WTC11 (cell line): ENCODE measurements around the gene ITGA1. TPM values are rescaled to one million over a fixed set of nuclear protein-coding genes. Genes with fewer than 3 reads are reported as not detected.
"Not testable (repeated sequence)": the region's sequence is repeated elsewhere in the genome, so short reads cannot be mapped to it uniquely, and the experiment has no call there.

ENCODE experiments used
- ATAC-seq: fragments of 200-7000 bp; cut with Tn5 transposase; 2 replicates; pipeline ENCODE4 v1.10.0; 2021; ENCODE audit warnings: mild to moderate bottlenecking, moderate library complexity
- CTCF ChIA-PET: fragments of 300-600 bp; sonication (Branson Sonifier 250); formaldehyde crosslinking; loops from one replicate; lab custom pipeline; 2021; ENCODE audit warnings: antibody characterized with exemption; lab: Charles Lee
- POLR2A ChIA-PET: fragments of 350-600 bp; sonication (Branson Sonifier 250); formaldehyde crosslinking; loops from one replicate; lab custom pipeline; 2021; ENCODE audit warnings: antibody characterized with exemption; lab: Charles Lee
- DNase-seq: peaks from one replicate; pipeline ENCODE4 v3.0.0; 2021; ENCODE audit warnings: low spot score
- H3K27ac Mint-ChIP-seq: 2 replicates; pipeline ENCODE4 v1.8.0; 2021; ENCODE audit warnings: mixed read lengths
- H3K27me3 Mint-ChIP-seq: 2 replicates; pipeline ENCODE4 v1.8.0; 2021; ENCODE audit warnings: low read depth, mild to moderate bottlenecking, moderate library complexity, mixed read lengths
- H3K36me3 Mint-ChIP-seq: 2 replicates; pipeline ENCODE4 v1.8.0; 2021; ENCODE audit warnings: mixed read lengths
- H3K4me1 Mint-ChIP-seq: 2 replicates; pipeline ENCODE4 v1.8.0; 2022; ENCODE audit warnings: mixed read lengths
- H3K4me3 Mint-ChIP-seq: 2 replicates; pipeline ENCODE4 v1.8.0; 2021; ENCODE audit warnings: mild to moderate bottlenecking, moderate library complexity, mixed read lengths
- H3K9me3 Mint-ChIP-seq: 2 replicates; pipeline ENCODE4 v1.8.0; 2021; ENCODE audit warnings: mixed read lengths
- CBFB ChIP-seq: sonication (generic); formaldehyde crosslinking; IDR thresholded peaks from 2 replicates; pipeline ENCODE4 v1.8.1; 2022; ENCODE audit warnings: mild to moderate bottlenecking, low read depth, missing genetic modification reagents
- CREM ChIP-seq: sonication (generic); formaldehyde crosslinking; IDR thresholded peaks from 2 replicates; pipeline ENCODE4 v1.8.1; 2022; ENCODE audit warnings: mild to moderate bottlenecking, missing genetic modification reagents, moderate library complexity
- E2F1 ChIP-seq: sonication (generic); formaldehyde crosslinking; IDR thresholded peaks from 2 replicates; pipeline ENCODE4 v1.8.0; 2022; ENCODE audit warnings: mild to moderate bottlenecking, missing genetic modification reagents
- FOXJ3 ChIP-seq: sonication (generic); formaldehyde crosslinking; IDR thresholded peaks from 2 replicates; pipeline ENCODE4 v1.9.0; 2021; ENCODE audit warnings: missing genetic modification reagents, mild to moderate bottlenecking, borderline replicate concordance
- GABPB1 ChIP-seq: sonication (generic); formaldehyde crosslinking; IDR thresholded peaks from 2 replicates; pipeline ENCODE4 v1.8.1; 2023; ENCODE audit warnings: mild to moderate bottlenecking, missing genetic modification reagents
- JAZF1 ChIP-seq: fragments of 250-450 bp; sonication (Bioruptor Pico); IDR thresholded peaks from 2 replicates; pipeline ENCODE4 v1.9.0; 2021; ENCODE audit warnings: moderate library complexity, mild to moderate bottlenecking, inconsistent platforms
- MXD4 ChIP-seq: fragments of 250-450 bp; sonication (Bioruptor Pico); IDR thresholded peaks from 2 replicates; pipeline ENCODE4 v1.8.0; 2021; ENCODE audit warnings: mild to moderate bottlenecking, moderate library complexity, borderline replicate concordance
- MYBL2 ChIP-seq: sonication (generic); formaldehyde crosslinking; IDR thresholded peaks from 2 replicates; pipeline ENCODE4 v1.8.1; 2023; ENCODE audit warnings: mild to moderate bottlenecking, moderate library complexity, missing genetic modification reagents
- NFE2L1 ChIP-seq: sonication (generic); formaldehyde crosslinking; IDR thresholded peaks from 2 replicates; pipeline ENCODE4 v1.8.1; 2023; ENCODE audit warnings: missing genetic modification reagents
- NFYB ChIP-seq: sonication (generic); formaldehyde crosslinking; conservative IDR thresholded peaks from 2 replicates; pipeline ENCODE4 v1.8.0; 2022; ENCODE audit warnings: low read depth, missing genetic modification reagents
- PREB ChIP-seq: sonication (generic); formaldehyde crosslinking; IDR thresholded peaks from 2 replicates; pipeline ENCODE4 v1.8.1; 2022; ENCODE audit warnings: mild to moderate bottlenecking, missing genetic modification reagents, moderate library complexity, borderline replicate concordance
- TEAD4 ChIP-seq: sonication (generic); formaldehyde crosslinking; IDR thresholded peaks from 2 replicates; pipeline ENCODE4 v1.8.0; 2022; ENCODE audit warnings: mild to moderate bottlenecking, missing genetic modification reagents
- TP53 ChIP-seq: sonication (generic); formaldehyde crosslinking; IDR thresholded peaks from 2 replicates; pipeline ENCODE4 v1.8.1; 2023; ENCODE audit warnings: mild to moderate bottlenecking, missing genetic modification reagents
- ZBTB21 ChIP-seq: sonication (generic); formaldehyde crosslinking; IDR thresholded peaks from 2 replicates; pipeline ENCODE4 v1.8.1; 2023; ENCODE audit warnings: mild to moderate bottlenecking, missing genetic modification reagents, borderline replicate concordance
- ZNF138 ChIP-seq: sonication (generic); formaldehyde crosslinking; conservative IDR thresholded peaks from 2 replicates; pipeline ENCODE4 v1.8.1; 2022; ENCODE audit warnings: mild to moderate bottlenecking, moderate library complexity, missing genetic modification reagents
- ZNF263 ChIP-seq: sonication (generic); formaldehyde crosslinking; IDR thresholded peaks from 2 replicates; pipeline ENCODE4 v1.8.1; 2022; ENCODE audit warnings: low read depth, mild to moderate bottlenecking, moderate library complexity, missing genetic modification reagents
- ZNF396 ChIP-seq: fragments of 250-450 bp; sonication (Bioruptor Pico); IDR thresholded peaks from 2 replicates; pipeline ENCODE4 v1.8.0; 2021; ENCODE audit warnings: mild to moderate bottlenecking, moderate library complexity, borderline replicate concordance
- ZNF532 ChIP-seq: fragments of 250-450 bp; sonication (Bioruptor Pico); IDR thresholded peaks from 2 replicates; pipeline ENCODE4 v1.9.0; 2021; ENCODE audit warnings: mild to moderate bottlenecking, borderline replicate concordance
- total RNA-seq: library from RNA; stranded (reverse); gene quantifications from 3 replicates; pipeline ENCODE4 v1.2.3, GENCODE V29; 2021
- TF ChIP-seq, protein P1 (sequence below): sonication (generic); formaldehyde crosslinking; conservative IDR thresholded peaks from 2 replicates; pipeline ENCODE4 v1.8.1; 2022; ENCODE audit warnings: mild to moderate bottlenecking, missing genetic modification reagents
- TF ChIP-seq, protein P2 (sequence below): sonication (generic); formaldehyde crosslinking; IDR thresholded peaks from 2 replicates; pipeline ENCODE4 v1.8.0; 2022; ENCODE audit warnings: mild to moderate bottlenecking, missing genetic modification reagents
- TF ChIP-seq, protein P3 (sequence below): sonication (generic); formaldehyde crosslinking; IDR thresholded peaks from 2 replicates; pipeline ENCODE4 v1.8.1; 2022; ENCODE audit warnings: low read depth, missing genetic modification reagents, borderline replicate concordance
- TF ChIP-seq, protein P4 (sequence below): sonication (generic); formaldehyde crosslinking; IDR thresholded peaks from 2 replicates; pipeline ENCODE4 v1.8.1; 2022; ENCODE audit warnings: low read depth, mild to moderate bottlenecking, moderate library complexity, missing genetic modification reagents, borderline replicate concordance

ITGA1 gene
- total RNA-seq, 1 experiment from 2014 or later = 6.5 TPM

- ATAC-seq (no peak), DNase-seq (no peak)
- TF ChIP-seq ZNF396 (CRISPR knock-in tag) (no peak), ZNF263 (no peak), NFE2L1 (no peak), E2F1 (CRISPR knock-in tag) (no peak), MYBL2 (CRISPR knock-in tag) (no peak), PREB (CRISPR knock-in tag) (no peak), TEAD4 (CRISPR knock-in tag) (no peak), MXD4 (CRISPR knock-in tag) (no peak)
- TF ChIP-seq, protein P1, sequence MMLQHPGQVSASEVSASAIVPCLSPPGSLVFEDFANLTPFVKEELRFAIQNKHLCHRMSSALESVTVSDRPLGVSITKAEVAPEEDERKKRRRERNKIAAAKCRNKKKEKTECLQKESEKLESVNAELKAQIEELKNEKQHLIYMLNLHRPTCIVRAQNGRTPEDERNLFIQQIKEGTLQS = no peak
- TF ChIP-seq, protein P2, sequence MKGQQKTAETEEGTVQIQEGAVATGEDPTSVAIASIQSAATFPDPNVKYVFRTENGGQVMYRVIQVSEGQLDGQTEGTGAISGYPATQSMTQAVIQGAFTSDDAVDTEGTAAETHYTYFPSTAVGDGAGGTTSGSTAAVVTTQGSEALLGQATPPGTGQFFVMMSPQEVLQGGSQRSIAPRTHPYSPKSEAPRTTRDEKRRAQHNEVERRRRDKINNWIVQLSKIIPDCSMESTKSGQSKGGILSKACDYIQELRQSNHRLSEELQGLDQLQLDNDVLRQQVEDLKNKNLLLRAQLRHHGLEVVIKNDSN = no peak
- TF ChIP-seq, protein P3, sequence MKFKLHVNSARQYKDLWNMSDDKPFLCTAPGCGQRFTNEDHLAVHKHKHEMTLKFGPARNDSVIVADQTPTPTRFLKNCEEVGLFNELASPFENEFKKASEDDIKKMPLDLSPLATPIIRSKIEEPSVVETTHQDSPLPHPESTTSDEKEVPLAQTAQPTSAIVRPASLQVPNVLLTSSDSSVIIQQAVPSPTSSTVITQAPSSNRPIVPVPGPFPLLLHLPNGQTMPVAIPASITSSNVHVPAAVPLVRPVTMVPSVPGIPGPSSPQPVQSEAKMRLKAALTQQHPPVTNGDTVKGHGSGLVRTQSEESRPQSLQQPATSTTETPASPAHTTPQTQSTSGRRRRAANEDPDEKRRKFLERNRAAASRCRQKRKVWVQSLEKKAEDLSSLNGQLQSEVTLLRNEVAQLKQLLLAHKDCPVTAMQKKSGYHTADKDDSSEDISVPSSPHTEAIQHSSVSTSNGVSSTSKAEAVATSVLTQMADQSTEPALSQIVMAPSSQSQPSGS (CRISPR knock-in tag) = no peak
- no peaks in the 10 kb centered on the region for H3K4me1 Mint-ChIP-seq
- ChIA-PET POLR2A (no interaction called here), CTCF (no interaction called here)
- H3K27me3 Mint-ChIP-seq = no peaks in the 10 kb centered on the region
- no peaks in the 10 kb centered on the region for H3K36me3 Mint-ChIP-seq
- H3K27ac Mint-ChIP-seq = no peak overlapping the region
- no peak overlapping the region for H3K4me3 Mint-ChIP-seq
- H3K9me3 Mint-ChIP-seq = peaks cover 4% of the 10 kb centered on the region
Measured at GRCh38 chr5:52846182-52846842, 58.6 kb downstream of the ITGA1 start.

DNA sequence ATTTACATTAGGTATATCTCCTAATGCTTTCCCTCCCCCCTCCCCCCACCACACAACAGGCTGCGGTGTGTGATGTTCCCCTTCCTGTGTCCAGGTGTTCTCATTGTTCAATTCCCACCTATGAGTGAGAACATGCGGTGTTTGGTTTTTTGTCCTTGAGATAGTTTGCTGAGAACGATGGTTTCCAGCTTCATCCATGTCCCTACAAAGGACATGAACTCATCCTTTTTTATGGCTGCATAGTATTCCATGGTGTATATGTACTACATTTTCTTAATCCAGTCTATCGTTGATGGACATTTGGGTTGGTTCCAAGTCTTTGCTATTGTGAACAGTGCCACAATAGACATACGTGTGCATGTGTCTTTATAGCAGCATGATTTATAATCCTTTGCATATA lies 61.0 kb downstream of the ITGA1 start:
- H3K27me3 Mint-ChIP-seq, POLR2A ChIA-PET, H3K36me3 Mint-ChIP-seq, DNase-seq, H3K4me1 Mint-ChIP-seq, H3K27ac Mint-ChIP-seq, H3K4me3 Mint-ChIP-seq, H3K9me3 Mint-ChIP-seq, ATAC-seq, CTCF ChIA-PET: not testable (repeated sequence)

GRCh38 chr5:52849544-52849943 lies 61.8 kb downstream of the ITGA1 start:
- Mint-ChIP-seq H3K27ac (no peak overlapping the region), H3K4me3 (no peak overlapping the region), H3K4me1 (no peaks in the 10 kb centered on the region), H3K27me3 (no peaks in the 10 kb centered on the region), H3K9me3 (peaks cover 4% of the 10 kb centered on the region), H3K36me3 (no peaks in the 10 kb centered on the region)
- DNase-seq (no peak), ATAC-seq (no peak)
- CTCF ChIA-PET = interaction anchor here (1.2 kb wide), 1 partner anchor 66 kb away, joined by 4 read pairs; no protein-coding TSS in a partner anchor
- POLR2A ChIA-PET = interaction anchor here (0.7 kb wide), 1 partner anchor 130 kb away, joined by 4 read pairs; no protein-coding TSS in a partner anchor
- TF ChIP-seq TP53 (CRISPR knock-in tag) = no peak
- TF ChIP-seq ZBTB21 (CRISPR knock-in tag) = no peak
- TF ChIP-seq ZNF532 (CRISPR knock-in tag) = no peak
- no peak for TF ChIP-seq MYBL2 (CRISPR knock-in tag)
- TF ChIP-seq CREM (CRISPR knock-in tag) = no peak
- TF ChIP-seq, protein P4, sequence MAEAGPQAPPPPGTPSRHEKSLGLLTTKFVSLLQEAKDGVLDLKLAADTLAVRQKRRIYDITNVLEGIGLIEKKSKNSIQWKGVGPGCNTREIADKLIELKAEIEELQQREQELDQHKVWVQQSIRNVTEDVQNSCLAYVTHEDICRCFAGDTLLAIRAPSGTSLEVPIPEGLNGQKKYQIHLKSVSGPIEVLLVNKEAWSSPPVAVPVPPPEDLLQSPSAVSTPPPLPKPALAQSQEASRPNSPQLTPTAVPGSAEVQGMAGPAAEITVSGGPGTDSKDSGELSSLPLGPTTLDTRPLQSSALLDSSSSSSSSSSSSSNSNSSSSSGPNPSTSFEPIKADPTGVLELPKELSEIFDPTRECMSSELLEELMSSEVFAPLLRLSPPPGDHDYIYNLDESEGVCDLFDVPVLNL = no peak
- no peak for TF ChIP-seq ZNF138 (CRISPR knock-in tag)
- no peak for TF ChIP-seq FOXJ3 (CRISPR knock-in tag)
- no peak for TF ChIP-seq JAZF1 (CRISPR knock-in tag)
- TF ChIP-seq NFYB = no peak
- no peak for TF ChIP-seq CBFB (CRISPR knock-in tag)
- no peak for TF ChIP-seq GABPB1 (CRISPR knock-in tag)
